22Rv1 (cell line): ENCODE results near the gene ASB13.

Experiments used
- CTCF ChIP-seq: fragments of 450-650 bp; IDR thresholded peaks from 2 replicates; pipeline ENCODE4 v1.5.1; 2017; ENCODE audit warnings: mild to moderate bottlenecking
- ZFX ChIP-seq: fragments of 450-650 bp; IDR thresholded peaks from 2 replicates; pipeline ENCODE4 v1.6.1; 2017; ENCODE audit warnings: antibody characterized with exemption, borderline replicate concordance

- no peak for TF ChIP-seq CTCF
- no peak for TF ChIP-seq ZFX
Measured at GRCh38 chr10:5643346-5644067, 22.9 kb downstream of the ASB13 start.
